Skeletal muscle tissue (tissue), 4 donors: ENCODE results near the gene CACNG7. TPM values are rescaled to one million over a fixed set of nuclear protein-coding genes. Genes with fewer than 3 reads are reported as not detected.

Source experiments
- H3K27ac ChIP-seq: one replicate; pipeline ENCODE4 v1.7.0; 2013; ENCODE audit warnings: mild to moderate bottlenecking, low read depth, low read length, inconsistent platforms
- H3K27me3 ChIP-seq, 3 donors: one replicate each; pipeline ENCODE4 v1.7.0; 2013; ENCODE audit warnings: low read length in 3 of 3; ENCODE audit not compliant: control insufficient read depth in 3 of 3, insufficient read depth in 3 of 3
- H3K36me3 ChIP-seq, 3 donors: one replicate each; pipeline ENCODE4 v1.7.0; 2013; ENCODE audit warnings: low read length in 3 of 3; ENCODE audit not compliant: control insufficient read depth in 3 of 3, insufficient read depth in 3 of 3
- H3K4me1 ChIP-seq, 3 donors: one replicate each; pipeline ENCODE4 v1.7.0; 2013; ENCODE audit warnings: low read length in 3 of 3, mild to moderate bottlenecking in 3 of 3; ENCODE audit not compliant: control insufficient read depth in 3 of 3, insufficient read depth in 3 of 3
- H3K4me3 ChIP-seq, 3 donors: one replicate each; pipeline ENCODE4 v1.7.0; 2013; ENCODE audit warnings: low read length in 3 of 3
- H3K9ac ChIP-seq, 3 donors: one replicate each; pipeline ENCODE4 v1.7.0; 2013; ENCODE audit warnings: low read length in 3 of 3, mild to moderate bottlenecking in 3 of 3, moderate library complexity in 2 of 3, low read depth in 1 of 3
- H3K9me3 ChIP-seq, 3 donors: one replicate each; pipeline ENCODE4 v1.7.0; 2013; ENCODE audit warnings: low read length in 3 of 3; ENCODE audit not compliant: control insufficient read depth in 3 of 3
- total RNA-seq: library from RNA; depleted of rRNA; stranded (reverse); fragments of >200 nt; gene quantifications from one replicate; pipeline ENCODE4 v1.2.3, GENCODE V29; 2014
- donor health status: Osteomylitis.

The CACNG7 gene
- total RNA-seq, 1 donor from 2014 or later = not detected

- Histone ChIP-seq H3K9me3 (peaks cover 0 to 2% (median 0%) of the 10 kb centered on the region in 3 donors), H3K4me3 (no peak overlapping the region), H3K9ac (no peak overlapping the region), H3K27ac (no peak overlapping the region), H3K4me1 (peaks cover 0 to 7% (median 6%) of the 10 kb centered on the region in 3 donors), H3K36me3 (no peaks in the 10 kb centered on the region), H3K27me3 (peaks cover 37 to 48% (median 40%) of the 10 kb centered on the region in 3 donors)
Observed at GRCh38 chr19:53903055-53903680, 5.9 kb upstream of the CACNG7 start.

DNA sequence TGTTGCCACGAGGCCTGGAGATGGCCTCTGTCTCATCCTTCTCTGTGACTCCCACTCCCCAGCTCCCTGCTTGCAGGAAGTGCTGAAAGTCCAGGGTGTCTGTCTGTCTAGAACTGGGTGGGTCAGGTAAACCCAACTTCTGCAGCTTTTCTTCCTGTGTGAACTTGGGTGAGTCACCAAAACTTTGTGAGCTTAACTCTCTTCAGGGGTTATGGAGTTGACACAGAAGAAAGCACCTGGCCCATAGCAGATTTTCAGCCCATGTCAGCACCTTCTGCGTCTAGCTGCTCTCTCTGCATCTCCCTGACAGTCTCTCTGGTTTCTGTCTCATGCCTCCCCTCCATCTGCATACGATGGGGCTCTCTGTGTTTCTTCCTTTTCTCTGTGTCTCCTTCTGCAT is 4.2 kb upstream of the CACNG7 start:
- peaks cover 0 to 2% (median 0%) of the 10 kb centered on the region in 3 donors for H3K9me3 ChIP-seq
- peaks cover 49 to 52% (median 51%) of the 10 kb centered on the region in 3 donors for H3K27me3 ChIP-seq
- no peaks in the 10 kb centered on the region for H3K36me3 ChIP-seq
- H3K27ac ChIP-seq = no peak overlapping the region
- H3K4me3 ChIP-seq = no peak overlapping the region
- peaks cover 4 to 12% (median 7%) of the 10 kb centered on the region in 3 donors for H3K4me1 ChIP-seq
- H3K9ac ChIP-seq = no peak overlapping the region

DNA sequence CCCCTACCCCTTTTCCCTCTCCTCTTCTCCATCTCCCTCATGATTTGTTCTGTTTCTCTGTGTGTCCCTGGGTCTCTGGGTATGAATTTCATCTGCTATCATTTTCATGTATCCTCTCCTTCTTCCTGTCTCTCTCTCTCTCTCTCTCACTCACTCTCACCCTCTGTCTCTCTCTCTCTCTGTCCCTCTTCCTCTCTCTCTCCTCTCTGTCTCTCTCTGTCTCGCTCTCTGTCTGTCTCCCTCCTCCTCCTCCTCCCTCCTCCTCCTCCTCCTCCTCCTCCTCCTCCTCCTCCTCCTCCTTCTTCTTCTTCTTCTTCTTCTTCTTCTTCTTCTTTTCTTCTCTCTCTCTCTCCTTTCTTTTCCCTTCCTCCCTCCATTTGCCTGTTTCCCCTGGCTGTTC is 3.3 kb upstream of the CACNG7 start:
- peaks cover 4 to 12% (median 7%) of the 10 kb centered on the region in 3 donors for H3K4me1 ChIP-seq
- no peak overlapping the region for H3K9ac ChIP-seq
- H3K27me3 ChIP-seq = peaks cover 49 to 53% (median 50%) of the 10 kb centered on the region in 3 donors
- no peaks in the 10 kb centered on the region for H3K36me3 ChIP-seq
- H3K4me3 ChIP-seq = no peak overlapping the region
- H3K9me3 ChIP-seq = peaks cover 0 to 2% (median 0%) of the 10 kb centered on the region in 3 donors
- no peak overlapping the region for H3K27ac ChIP-seq

- no peak overlapping the region for H3K27ac ChIP-seq
- no peaks in the 10 kb centered on the region for H3K36me3 ChIP-seq
- no peak overlapping the region for H3K4me3 ChIP-seq
- peaks cover 54 to 57% (median 55%) of the 10 kb centered on the region in 3 donors for H3K27me3 ChIP-seq
- H3K9me3 ChIP-seq = peaks cover 0 to 2% (median 0%) of the 10 kb centered on the region in 3 donors
- H3K9ac ChIP-seq = no peak overlapping the region
- H3K4me1 ChIP-seq = peaks cover 4 to 12% (median 7%) of the 10 kb centered on the region in 3 donors
Observed at GRCh38 chr19:53906211-53907192, 2.6 kb upstream of the CACNG7 start.

GRCh38 chr19:53907193-53907581 is 1.9 kb upstream of the CACNG7 start:
- Histone ChIP-seq H3K27me3 (peaks cover 61 to 63% (median 62%) of the 10 kb centered on the region in 3 donors), H3K27ac (no peak overlapping the region), H3K4me1 (peaks cover 4 to 12% (median 7%) of the 10 kb centered on the region in 3 donors), H3K4me3 (no peak overlapping the region), H3K9ac (no peak overlapping the region), H3K36me3 (no peaks in the 10 kb centered on the region), H3K9me3 (peaks cover 0 to 2% (median 0%) of the 10 kb centered on the region in 3 donors)

DNA sequence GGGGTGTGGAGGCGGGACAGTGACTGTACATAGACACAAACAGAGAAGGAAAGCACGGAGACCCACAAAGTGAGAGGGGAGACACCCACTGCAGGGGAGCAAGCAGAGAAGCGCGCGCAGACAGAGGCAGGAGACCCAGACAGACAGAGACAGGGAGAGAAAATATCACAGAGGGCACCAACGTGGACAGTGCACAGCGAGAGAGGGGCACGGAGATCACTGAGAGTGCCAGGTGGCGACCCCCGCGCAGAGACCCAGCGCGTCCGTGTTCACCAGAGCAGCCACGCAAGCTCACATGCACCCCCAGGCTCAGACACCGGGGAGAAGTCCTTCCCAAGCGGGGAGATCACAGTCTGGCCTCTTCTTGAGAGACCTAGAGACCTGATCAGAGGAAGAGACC is 1.4 kb upstream of the CACNG7 start:
- no peak overlapping the region for H3K9ac ChIP-seq

DNA sequence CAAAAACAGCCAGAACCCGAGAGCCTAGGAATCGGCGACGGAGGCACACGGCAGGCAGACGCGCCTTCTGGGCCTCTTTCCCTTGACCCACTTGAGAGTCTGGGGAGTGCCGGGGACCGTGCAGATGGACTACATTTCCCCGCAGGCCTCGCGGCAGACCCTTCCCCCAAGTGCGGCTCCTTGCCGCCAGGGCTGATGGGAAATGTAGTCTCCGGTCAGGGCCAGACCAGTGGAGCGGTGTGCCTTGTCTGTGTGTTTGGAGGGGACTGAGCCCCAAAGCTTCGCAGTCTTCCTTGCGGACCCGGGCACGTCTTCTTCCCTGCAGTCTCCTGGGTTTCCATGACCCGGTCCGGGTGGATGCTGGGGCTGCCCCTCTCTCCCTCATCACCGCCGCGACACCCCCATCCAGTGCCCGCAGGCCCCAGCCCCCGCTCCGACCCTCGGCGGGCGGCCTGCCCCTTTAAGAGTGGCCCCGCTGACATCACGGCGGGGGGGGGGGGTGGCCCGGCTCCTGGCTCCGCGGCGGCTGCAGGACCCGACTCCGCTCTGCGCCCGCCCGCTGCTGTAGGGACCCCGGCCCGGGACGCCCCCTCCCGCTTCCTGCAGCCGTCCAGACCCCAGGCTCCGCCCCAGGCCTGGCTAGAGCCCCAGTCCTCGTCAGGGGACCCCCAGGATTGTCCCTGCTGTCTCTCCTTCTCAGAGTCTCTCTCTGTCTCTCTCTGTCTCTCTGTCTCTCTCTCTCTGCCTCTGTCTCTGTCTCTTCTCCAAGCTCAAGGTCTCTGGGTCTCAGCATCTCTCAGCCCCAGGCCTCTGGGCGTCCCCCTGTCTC is 758 bp upstream of the CACNG7 start:
- H3K36me3 ChIP-seq = no peaks in the 10 kb centered on the region
- no peaks in the 10 kb centered on the region for H3K9me3 ChIP-seq
- H3K4me1 ChIP-seq = peaks cover 4 to 12% (median 7%) of the 10 kb centered on the region in 3 donors
- no peak overlapping the region for H3K27ac ChIP-seq
- no peak overlapping the region for H3K4me3 ChIP-seq
- H3K27me3 ChIP-seq = peaks cover 70 to 74% (median 72%) of the 10 kb centered on the region in 3 donors
- H3K9ac ChIP-seq = no peak overlapping the region

More for the DNA sequence above, 1.4 kb upstream of the CACNG7 start:
- peaks cover 65 to 67% (median 66%) of the 10 kb centered on the region in 3 donors for H3K27me3 ChIP-seq
- no peak overlapping the region for H3K27ac ChIP-seq
- H3K36me3 ChIP-seq = no peaks in the 10 kb centered on the region
- H3K9me3 ChIP-seq = peaks cover 0 to 2% (median 0%) of the 10 kb centered on the region in 3 donors
- no peak overlapping the region for H3K4me3 ChIP-seq
- peaks cover 4 to 12% (median 7%) of the 10 kb centered on the region in 3 donors for H3K4me1 ChIP-seq

- Histone ChIP-seq H3K9me3 (no peaks in the 10 kb centered on the region), H3K9ac (no peak overlapping the region), H3K27me3 (peaks cover 74 to 76% (median 75%) of the 10 kb centered on the region in 3 donors), H3K27ac (no peak overlapping the region), H3K4me1 (peaks cover 4 to 12% (median 7%) of the 10 kb centered on the region in 3 donors), H3K36me3 (no peaks in the 10 kb centered on the region), H3K4me3 (no peak overlapping the region)
Observed at GRCh38 chr19:53909471-53910169, 542 bp downstream of the CACNG7 start.

GRCh38 chr19:53910170-53910518 is 1.1 kb downstream of the CACNG7 start:
- H3K27me3 ChIP-seq = peaks cover 68 to 76% (median 74%) of the 10 kb centered on the region in 3 donors
- peaks cover 4 to 12% (median 7%) of the 10 kb centered on the region in 3 donors for H3K4me1 ChIP-seq
- no peaks in the 10 kb centered on the region for H3K36me3 ChIP-seq
- no peak overlapping the region for H3K9ac ChIP-seq
- H3K4me3 ChIP-seq = no peak overlapping the region
- H3K27ac ChIP-seq = no peak overlapping the region
- no peaks in the 10 kb centered on the region for H3K9me3 ChIP-seq
